8988T (cell line): ENCODE measurements around the gene MAGI1.

Experiments used
- DNase-seq: peaks from one replicate; pipeline ENCODE4 v3.0.0; 2011

The MAGI1 gene

GRCh38 chr3:65655061-65655460 lies 383.7 kb downstream of the MAGI1 start:
- no peak for DNase-seq

- DNase-seq, result no peak
These were observed 385.0 kb downstream of the MAGI1 start for GRCh38 chr3:65653731-65654130.

GRCh38 chr3:65650247-65650646 lies 388.5 kb downstream of the MAGI1 start:
- no peak for DNase-seq

- no peak for DNase-seq
These were observed 391.3 kb downstream of the MAGI1 start for GRCh38 chr3:65647369-65647768.

GRCh38 chr3:65642883-65643282 lies 395.8 kb downstream of the MAGI1 start:
- no peak for DNase-seq

- no peak for DNase-seq
These were observed 396.9 kb downstream of the MAGI1 start for GRCh38 chr3:65641777-65642176.

GRCh38 chr3:65641045-65641444 lies 397.7 kb downstream of the MAGI1 start:
- no peak for DNase-seq

- no peak for DNase-seq
These were observed 399.3 kb downstream of the MAGI1 start for GRCh38 chr3:65639444-65639843.

- no peak for DNase-seq
These were observed 400.4 kb downstream of the MAGI1 start for GRCh38 chr3:65638301-65638700.

- DNase-seq, result no peak
These were observed 402.4 kb downstream of the MAGI1 start for GRCh38 chr3:65636326-65636725.

- DNase-seq, result no peak
These were observed 403.1 kb downstream of the MAGI1 start for GRCh38 chr3:65635657-65636056.

GRCh38 chr3:65633018-65633638 lies 405.6 kb downstream of the MAGI1 start:
- DNase-seq, result no peak

- no peak for DNase-seq
These were observed 406.3 kb downstream of the MAGI1 start for GRCh38 chr3:65632414-65632813.

- DNase-seq, result no peak
These were observed 409.7 kb downstream of the MAGI1 start for GRCh38 chr3:65628978-65629377.

- DNase-seq, result no peak
These were observed 411.7 kb downstream of the MAGI1 start for GRCh38 chr3:65627062-65627461.

- DNase-seq, result no peak
These were observed 413.4 kb downstream of the MAGI1 start for GRCh38 chr3:65625305-65625704.

GRCh38 chr3:65623362-65623761 lies 415.4 kb downstream of the MAGI1 start:
- no peak for DNase-seq

- no peak for DNase-seq
These were observed 418.8 kb downstream of the MAGI1 start for GRCh38 chr3:65619888-65620287.

GRCh38 chr3:65619451-65619881 lies 419.3 kb downstream of the MAGI1 start:
- no peak for DNase-seq

- DNase-seq, result no peak
These were observed 420.1 kb downstream of the MAGI1 start for GRCh38 chr3:65618599-65618998.

GRCh38 chr3:65617787-65618186 lies 420.9 kb downstream of the MAGI1 start:
- no peak for DNase-seq

- no peak for DNase-seq
These were observed 421.5 kb downstream of the MAGI1 start for GRCh38 chr3:65617209-65617608.

GRCh38 chr3:65616563-65616962 lies 422.2 kb downstream of the MAGI1 start:
- no peak for DNase-seq

- DNase-seq, result no peak
These were observed 423.4 kb downstream of the MAGI1 start for GRCh38 chr3:65615329-65615728.

GRCh38 chr3:65614585-65614984 lies 424.1 kb downstream of the MAGI1 start:
- DNase-seq, result no peak
